ENCODE results near the gene MYO10. TPM values are rescaled to one million over a fixed set of nuclear protein-coding genes. Genes with fewer than 3 reads are reported as not detected.
"Not testable (repeated sequence)": the region's sequence is repeated elsewhere in the genome, so short reads cannot be mapped to it uniquely, and the experiment has no call there.

The MYO10 gene
- total RNA-seq, 1 experiment from 2014 or later = 71.9 TPM

- TF ChIP-seq REST (IDR thresholded peaks at IDR 0.05; ENCODE audit: insufficient read depth in 1 of 2, low read depth in 2 of 2, low read length in 1 of 2) (no peak), TCF7L2 (IDR thresholded peaks at IDR 0.05; ENCODE audit: low read depth, low read length) (no peak), POLR2AphosphoS5 (IDR thresholded peaks at IDR 0.05; ENCODE audit: low read depth, low read length) (no peak), CTCF (IDR thresholded peaks at IDR 0.05) (no peak), SIN3A (IDR thresholded peaks at IDR 0.05; ENCODE audit: borderline replicate concordance, insufficient read depth, low read depth, low read length) (no peak)
- no peaks in the 10 kb centered on the region for H3K9me3 ChIP-seq (ENCODE audit: control insufficient read depth, insufficient read depth, low read depth, low read length)
- no TSS peak for BruUV-seq (replicated peaks)
- H3K4me3 ChIP-seq (ENCODE audit: low read depth in 2 of 2, low read length in 2 of 2) = no peak overlapping the region
- H3K4me1 ChIP-seq (ENCODE audit: control insufficient read depth, insufficient read depth, low read length) = no peaks in the 10 kb centered on the region; the same call in 1 of the 2 replicates
- no peaks in the 10 kb centered on the region for H3K27me3 ChIP-seq (ENCODE audit: control insufficient read depth, insufficient read depth, low read length)
- peaks cover 2% of the 10 kb centered on the region; the same call in 1 of the 2 replicates for H3K36me3 ChIP-seq (ENCODE audit: control insufficient read depth, insufficient read depth, low read length)
- in situ Hi-C loops (cut with HindIII; ENCODE audit: low pct_unique_long_range_greater_than_20kb, low sequenced_read_pairs) = no loop called here
- CTCF ChIA-PET = no interaction called here
- no peak overlapping the region for H3K27ac ChIP-seq (ENCODE audit: low read length)
- DNase-seq (ENCODE audit: low read depth, low spot score) (no peak), ATAC-seq (no peak)
- POLR2A ChIA-PET = no interaction called here
- intact Hi-C loops (cut with micrococcal nuclease; ENCODE audit: unreplicated experiment) = no loop called here
These were observed 195.2 kb downstream of the MYO10 start for GRCh38 chr5:16740811-16741392.

- Histone ChIP-seq H3K36me3 (ENCODE audit: control insufficient read depth, insufficient read depth, low read length) (peaks cover 2% of the 10 kb centered on the region; the same call in 1 of the 2 replicates), H3K9me3 (ENCODE audit: control insufficient read depth, insufficient read depth, low read depth, low read length) (no peaks in the 10 kb centered on the region), H3K27ac (ENCODE audit: low read length) (no peak overlapping the region), H3K27me3 (ENCODE audit: control insufficient read depth, insufficient read depth, low read length) (no peaks in the 10 kb centered on the region), H3K4me1 (ENCODE audit: control insufficient read depth, insufficient read depth, low read length) (no peaks in the 10 kb centered on the region; the same call in 1 of the 2 replicates), H3K4me3 (ENCODE audit: low read depth in 2 of 2, low read length in 2 of 2) (no peak overlapping the region)
- ChIA-PET CTCF (interaction anchor here (0.7 kb wide), 1 partner anchor 476 kb away, joined by 3 read pairs; no protein-coding TSS in a partner anchor), POLR2A (no interaction called here)
- in situ Hi-C loops (cut with HindIII; ENCODE audit: low pct_unique_long_range_greater_than_20kb, low sequenced_read_pairs) = no loop called here
- intact Hi-C loops (cut with micrococcal nuclease; ENCODE audit: unreplicated experiment) = no loop called here
- no peak for ATAC-seq
- DNase-seq (ENCODE audit: low read depth, low spot score) = no peak
- BruUV-seq (replicated peaks) = no TSS peak
- TF ChIP-seq SIN3A (IDR thresholded peaks at IDR 0.05; ENCODE audit: borderline replicate concordance, insufficient read depth, low read depth, low read length) (no peak), TCF7L2 (IDR thresholded peaks at IDR 0.05; ENCODE audit: low read depth, low read length) (no peak), CTCF (IDR thresholded peaks at IDR 0.05) (no peak), REST (IDR thresholded peaks at IDR 0.05; ENCODE audit: insufficient read depth in 1 of 2, low read depth in 2 of 2, low read length in 1 of 2) (no peak), POLR2AphosphoS5 (IDR thresholded peaks at IDR 0.05; ENCODE audit: low read depth, low read length) (no peak)
These were observed 195.8 kb downstream of the MYO10 start for GRCh38 chr5:16740066-16740810.

- H3K27ac ChIP-seq (ENCODE audit: low read length); DNase-seq (ENCODE audit: low read depth, low spot score); H3K4me1 ChIP-seq (ENCODE audit: control insufficient read depth, insufficient read depth, low read length); H3K27me3 ChIP-seq (ENCODE audit: control insufficient read depth, insufficient read depth, low read length); in situ Hi-C loops (cut with HindIII; ENCODE audit: low pct_unique_long_range_greater_than_20kb, low sequenced_read_pairs); BruUV-seq (replicated peaks); POLR2A ChIA-PET; ATAC-seq; intact Hi-C loops (cut with micrococcal nuclease; ENCODE audit: unreplicated experiment); H3K36me3 ChIP-seq (ENCODE audit: control insufficient read depth, insufficient read depth, low read length); CTCF ChIA-PET; H3K4me3 ChIP-seq (ENCODE audit: low read depth in 2 of 2, low read length in 2 of 2); H3K9me3 ChIP-seq (ENCODE audit: control insufficient read depth, insufficient read depth, low read depth, low read length): not testable (repeated sequence)
These were observed 197.7 kb downstream of the MYO10 start for GRCh38 chr5:16738393-16738792.

All from Panc1 (cell line).